GM18951 (cell line): ENCODE results near the gene ZNF827.

Experiments used
- POLR2A ChIP-seq: IDR thresholded peaks from 4 replicates; pipeline ENCODE4 v1.6.1; 2011; ENCODE audit warnings: mild to moderate bottlenecking; ENCODE audit not compliant: insufficient read length, insufficient read depth; ENCODE audit errors: extremely low read depth
- in situ Hi-C: fragments of 300-500 bp; cut with MboI; formaldehyde crosslinking; loops from one replicate; pipeline ENCODE4 v1.12.0; 2022; ENCODE audit warnings: low sequenced_read_pairs, mixed read lengths, inconsistent platforms; ENCODE audit not compliant: unreplicated experiment

Gene ZNF827

GRCh38 chr4:145785391-145786008 lies 153.1 kb downstream of the ZNF827 start:
- in situ Hi-C loops: no loop called here
- no peak for TF ChIP-seq POLR2A

GRCh38 chr4:145784036-145784435 lies 154.6 kb downstream of the ZNF827 start:
- in situ Hi-C loops: no loop called here
- no peak for TF ChIP-seq POLR2A

- no peak for TF ChIP-seq POLR2A
- in situ Hi-C loops: no loop called here
Measured at GRCh38 chr4:145782756-145783155, 155.9 kb downstream of the ZNF827 start.

DNA sequence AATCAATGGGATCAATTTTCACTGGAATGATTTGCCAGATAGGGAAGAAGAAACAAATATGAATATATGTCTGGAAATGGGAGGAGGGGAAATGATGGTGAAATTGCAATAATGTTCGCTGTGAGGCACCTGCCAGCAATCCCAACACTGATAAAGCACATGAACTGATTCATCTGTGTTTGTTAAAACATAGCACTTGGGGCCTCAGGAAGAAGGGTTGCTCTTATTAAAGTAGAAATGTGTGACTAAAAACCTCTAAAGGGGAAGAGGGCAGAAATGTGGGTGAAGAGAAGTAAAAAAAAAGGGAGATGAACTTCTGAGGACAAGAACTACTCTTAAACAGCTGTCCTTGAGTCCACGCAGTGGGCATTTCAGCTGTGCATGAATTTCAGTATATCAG lies 157.3 kb downstream of the ZNF827 start:
- in situ Hi-C loops: no loop called here
- TF ChIP-seq POLR2A: no peak

- in situ Hi-C loops: no loop called here
- no peak for TF ChIP-seq POLR2A
Measured at GRCh38 chr4:145779319-145779801, 159.3 kb downstream of the ZNF827 start.

- no peak for TF ChIP-seq POLR2A
- in situ Hi-C loops: no loop called here
Measured at GRCh38 chr4:145776208-145776607, 162.4 kb downstream of the ZNF827 start.

GRCh38 chr4:145775406-145775805 lies 163.2 kb downstream of the ZNF827 start:
- in situ Hi-C loops: no loop called here
- TF ChIP-seq POLR2A: no peak

- TF ChIP-seq POLR2A: no peak
- in situ Hi-C loops: no loop called here
Measured at GRCh38 chr4:145774473-145774872, 164.2 kb downstream of the ZNF827 start.

- in situ Hi-C loops: no loop called here
- no peak for TF ChIP-seq POLR2A
Measured at GRCh38 chr4:145773581-145774234, 164.9 kb downstream of the ZNF827 start.

GRCh38 chr4:145772347-145772746 lies 166.3 kb downstream of the ZNF827 start:
- in situ Hi-C loops: no loop called here

GRCh38 chr4:145770124-145770523 lies 168.5 kb downstream of the ZNF827 start:
- in situ Hi-C loops: no loop called here
- TF ChIP-seq POLR2A: no peak

More at GRCh38 chr4:145772347-145772746, 166.3 kb downstream of the ZNF827 start:
- TF ChIP-seq POLR2A: no peak

DNA sequence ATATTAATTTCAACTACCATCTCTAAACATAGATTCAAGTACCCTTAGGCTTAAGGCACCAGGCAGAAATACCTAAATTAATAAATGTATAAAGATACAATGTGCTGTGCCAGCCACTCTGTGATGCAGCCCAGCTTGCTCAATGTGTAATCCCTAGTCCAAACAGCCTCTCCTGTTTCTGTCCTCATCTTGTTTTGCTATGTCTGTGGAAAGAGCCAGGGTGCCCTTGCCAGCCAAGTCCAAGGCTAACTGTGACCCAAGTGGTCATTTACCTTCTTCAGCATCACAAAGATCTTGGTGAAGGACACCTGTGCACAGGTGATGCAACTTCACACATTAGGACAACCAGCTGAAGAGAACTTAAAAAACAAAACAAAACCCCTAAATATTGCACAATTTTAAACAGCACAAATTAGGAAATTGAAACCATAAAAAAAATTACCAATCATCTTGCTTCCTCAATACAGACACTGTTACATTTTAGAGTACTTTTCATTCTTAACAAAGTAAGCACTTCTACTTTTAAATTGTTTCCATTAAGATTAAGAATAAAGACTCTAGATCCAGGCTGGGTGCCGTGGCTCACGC lies 169.1 kb downstream of the ZNF827 start:
- no peak for TF ChIP-seq POLR2A

GRCh38 chr4:145766273-145766672 lies 172.3 kb downstream of the ZNF827 start:
- in situ Hi-C loops: no loop called here
- no peak for TF ChIP-seq POLR2A

More for the DNA sequence above, 169.1 kb downstream of the ZNF827 start:
- in situ Hi-C loops: no loop called here

DNA sequence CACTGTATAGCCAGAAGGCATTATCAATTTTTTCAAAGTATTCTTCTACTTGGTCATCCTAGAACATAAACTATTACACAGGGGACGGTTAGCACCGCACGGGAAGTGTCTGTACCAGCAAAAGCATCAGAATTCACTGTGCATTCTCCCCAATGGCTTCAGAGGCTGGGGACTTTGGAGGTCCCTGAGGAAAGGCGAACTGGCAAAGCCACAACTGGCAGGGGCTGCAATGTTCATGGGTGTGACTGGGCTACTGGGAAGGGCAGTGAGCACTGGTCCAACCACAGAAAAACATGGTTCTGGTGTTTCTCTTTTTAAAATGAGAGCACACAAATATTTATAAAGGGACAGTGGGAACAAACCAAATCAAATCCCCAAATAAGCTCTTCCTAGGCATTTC lies 175.2 kb downstream of the ZNF827 start:
- no peak for TF ChIP-seq POLR2A
- in situ Hi-C loops: no loop called here

- in situ Hi-C loops: no loop called here
- TF ChIP-seq POLR2A: no peak
Measured at GRCh38 chr4:145762719-145763118, 175.9 kb downstream of the ZNF827 start.
